Ishikawa (cell line): ENCODE measurements around the gene MATN1.

Source experiments
- CEBPB ChIP-seq: IDR thresholded peaks from 2 replicates; pipeline ENCODE4 v1.6.1; 2012
- CREB1 ChIP-seq: IDR thresholded peaks from 2 replicates; pipeline ENCODE4 v1.6.1; 2012; ENCODE audit warnings: low read depth
- EGR1 ChIP-seq: IDR thresholded peaks from 2 replicates; pipeline ENCODE4 v1.6.1; 2012
- TAF1 ChIP-seq: IDR thresholded peaks from 2 replicates; pipeline ENCODE4 v1.6.1; 2012; ENCODE audit warnings: low read depth, mild to moderate bottlenecking
- TCF12 ChIP-seq: IDR thresholded peaks from 2 replicates; pipeline ENCODE4 v1.6.1; 2012; ENCODE audit warnings: low read depth
- ZBTB7A ChIP-seq: IDR thresholded peaks from 2 replicates; pipeline ENCODE4 v1.6.1; 2012; ENCODE audit warnings: low read depth
- TF ChIP-seq, protein P1 (sequence below): IDR thresholded peaks from 2 replicates; pipeline ENCODE4 v1.6.1; 2012; ENCODE audit warnings: low read depth, mild to moderate bottlenecking
- TF ChIP-seq, protein P2 (sequence below): IDR thresholded peaks from 2 replicates; pipeline ENCODE4 v1.6.1; 2012
- TF ChIP-seq, protein P3 (sequence below): IDR thresholded peaks from 2 replicates; pipeline ENCODE4 v1.6.1; 2012

DNA sequence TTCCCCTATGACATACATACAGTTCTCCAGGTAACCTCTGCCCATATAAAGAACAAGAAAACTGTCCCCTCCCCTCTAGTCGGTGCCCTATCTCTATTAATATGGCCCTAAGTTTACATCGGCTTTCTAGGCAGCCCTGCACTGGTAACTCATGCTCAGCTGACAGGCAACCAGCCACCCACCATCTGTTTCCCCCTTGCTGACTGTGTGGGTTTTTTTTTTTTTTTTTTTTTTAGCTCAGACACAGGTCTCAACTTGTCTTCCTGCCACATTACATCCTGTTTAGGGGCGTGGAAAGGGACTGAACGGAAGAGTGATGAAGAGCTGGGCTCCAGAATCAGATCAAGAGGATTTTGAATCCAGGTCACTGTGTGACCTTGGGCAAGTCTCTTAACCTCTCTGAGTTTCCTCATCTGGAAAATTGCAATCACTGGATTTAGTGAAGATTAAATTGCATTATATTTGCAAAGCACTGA is 20.2 kb upstream of the MATN1 start:
- no peak for TF ChIP-seq TCF12
- TF ChIP-seq, protein P1, sequence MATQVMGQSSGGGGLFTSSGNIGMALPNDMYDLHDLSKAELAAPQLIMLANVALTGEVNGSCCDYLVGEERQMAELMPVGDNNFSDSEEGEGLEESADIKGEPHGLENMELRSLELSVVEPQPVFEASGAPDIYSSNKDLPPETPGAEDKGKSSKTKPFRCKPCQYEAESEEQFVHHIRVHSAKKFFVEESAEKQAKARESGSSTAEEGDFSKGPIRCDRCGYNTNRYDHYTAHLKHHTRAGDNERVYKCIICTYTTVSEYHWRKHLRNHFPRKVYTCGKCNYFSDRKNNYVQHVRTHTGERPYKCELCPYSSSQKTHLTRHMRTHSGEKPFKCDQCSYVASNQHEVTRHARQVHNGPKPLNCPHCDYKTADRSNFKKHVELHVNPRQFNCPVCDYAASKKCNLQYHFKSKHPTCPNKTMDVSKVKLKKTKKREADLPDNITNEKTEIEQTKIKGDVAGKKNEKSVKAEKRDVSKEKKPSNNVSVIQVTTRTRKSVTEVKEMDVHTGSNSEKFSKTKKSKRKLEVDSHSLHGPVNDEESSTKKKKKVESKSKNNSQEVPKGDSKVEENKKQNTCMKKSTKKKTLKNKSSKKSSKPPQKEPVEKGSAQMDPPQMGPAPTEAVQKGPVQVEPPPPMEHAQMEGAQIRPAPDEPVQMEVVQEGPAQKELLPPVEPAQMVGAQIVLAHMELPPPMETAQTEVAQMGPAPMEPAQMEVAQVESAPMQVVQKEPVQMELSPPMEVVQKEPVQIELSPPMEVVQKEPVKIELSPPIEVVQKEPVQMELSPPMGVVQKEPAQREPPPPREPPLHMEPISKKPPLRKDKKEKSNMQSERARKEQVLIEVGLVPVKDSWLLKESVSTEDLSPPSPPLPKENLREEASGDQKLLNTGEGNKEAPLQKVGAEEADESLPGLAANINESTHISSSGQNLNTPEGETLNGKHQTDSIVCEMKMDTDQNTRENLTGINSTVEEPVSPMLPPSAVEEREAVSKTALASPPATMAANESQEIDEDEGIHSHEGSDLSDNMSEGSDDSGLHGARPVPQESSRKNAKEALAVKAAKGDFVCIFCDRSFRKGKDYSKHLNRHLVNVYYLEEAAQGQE = no peak
- no peak for TF ChIP-seq EGR1
- TF ChIP-seq, protein P2, sequence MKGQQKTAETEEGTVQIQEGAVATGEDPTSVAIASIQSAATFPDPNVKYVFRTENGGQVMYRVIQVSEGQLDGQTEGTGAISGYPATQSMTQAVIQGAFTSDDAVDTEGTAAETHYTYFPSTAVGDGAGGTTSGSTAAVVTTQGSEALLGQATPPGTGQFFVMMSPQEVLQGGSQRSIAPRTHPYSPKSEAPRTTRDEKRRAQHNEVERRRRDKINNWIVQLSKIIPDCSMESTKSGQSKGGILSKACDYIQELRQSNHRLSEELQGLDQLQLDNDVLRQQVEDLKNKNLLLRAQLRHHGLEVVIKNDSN = no peak
- TF ChIP-seq TAF1 = no peak
- TF ChIP-seq ZBTB7A = no peak
- no peak for TF ChIP-seq CREB1
- TF ChIP-seq, protein P3, sequence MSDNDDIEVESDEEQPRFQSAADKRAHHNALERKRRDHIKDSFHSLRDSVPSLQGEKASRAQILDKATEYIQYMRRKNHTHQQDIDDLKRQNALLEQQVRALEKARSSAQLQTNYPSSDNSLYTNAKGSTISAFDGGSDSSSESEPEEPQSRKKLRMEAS = no peak
- no peak for TF ChIP-seq CEBPB
